Measurements from ENCODE around the gene PALS1.

DNA sequence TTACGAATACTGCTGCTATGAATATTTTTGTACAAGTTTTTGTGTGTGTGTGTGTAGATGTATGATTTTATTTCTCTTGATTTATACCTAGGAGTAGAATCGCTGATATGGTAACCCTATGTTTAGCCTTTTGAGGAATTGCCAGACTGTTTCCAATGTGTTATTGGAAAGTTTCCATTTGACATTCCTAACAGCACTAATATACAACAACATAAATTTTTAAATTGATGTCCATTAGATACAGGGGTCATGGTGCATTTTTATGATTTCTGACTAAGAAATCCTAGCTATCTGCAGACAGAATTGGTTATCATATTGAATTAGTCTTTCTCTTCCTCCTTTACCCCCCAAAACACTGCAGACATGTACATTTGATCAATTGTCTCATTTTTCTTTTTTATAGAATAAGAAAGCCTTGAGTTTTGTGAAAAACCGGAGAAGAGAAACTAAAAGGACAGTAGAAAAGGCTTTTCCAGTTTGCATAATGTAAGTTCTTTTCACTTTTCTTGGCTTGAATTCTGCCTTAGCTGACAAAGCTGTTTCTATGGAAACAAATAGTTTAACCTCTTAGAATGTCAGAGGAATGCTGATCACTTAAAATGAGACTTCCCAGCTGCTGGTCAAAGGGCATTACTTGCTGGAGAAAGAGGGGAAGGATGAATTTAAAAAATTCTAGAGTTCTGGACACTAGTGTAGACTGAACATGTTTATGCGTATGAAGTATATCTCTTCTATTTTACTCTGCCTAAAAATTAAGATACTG is 28.2 kb downstream of the PALS1 start:
- TF ChIP-seq POLR2A (IDR thresholded peaks at IDR 0.05), result no peak
- TF ChIP-seq, protein P1, sequence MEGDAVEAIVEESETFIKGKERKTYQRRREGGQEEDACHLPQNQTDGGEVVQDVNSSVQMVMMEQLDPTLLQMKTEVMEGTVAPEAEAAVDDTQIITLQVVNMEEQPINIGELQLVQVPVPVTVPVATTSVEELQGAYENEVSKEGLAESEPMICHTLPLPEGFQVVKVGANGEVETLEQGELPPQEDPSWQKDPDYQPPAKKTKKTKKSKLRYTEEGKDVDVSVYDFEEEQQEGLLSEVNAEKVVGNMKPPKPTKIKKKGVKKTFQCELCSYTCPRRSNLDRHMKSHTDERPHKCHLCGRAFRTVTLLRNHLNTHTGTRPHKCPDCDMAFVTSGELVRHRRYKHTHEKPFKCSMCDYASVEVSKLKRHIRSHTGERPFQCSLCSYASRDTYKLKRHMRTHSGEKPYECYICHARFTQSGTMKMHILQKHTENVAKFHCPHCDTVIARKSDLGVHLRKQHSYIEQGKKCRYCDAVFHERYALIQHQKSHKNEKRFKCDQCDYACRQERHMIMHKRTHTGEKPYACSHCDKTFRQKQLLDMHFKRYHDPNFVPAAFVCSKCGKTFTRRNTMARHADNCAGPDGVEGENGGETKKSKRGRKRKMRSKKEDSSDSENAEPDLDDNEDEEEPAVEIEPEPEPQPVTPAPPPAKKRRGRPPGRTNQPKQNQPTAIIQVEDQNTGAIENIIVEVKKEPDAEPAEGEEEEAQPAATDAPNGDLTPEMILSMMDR (IDR thresholded peaks at IDR 0.05), result no peak
